GM21723 (cell line): ENCODE data around the gene ADGB.
"Not testable (repeated sequence)": the region's sequence is repeated elsewhere in the genome, so short reads cannot be mapped to it uniquely, and the experiment has no call there.

ENCODE experiments used
- ATAC-seq: cut with Tn5 transposase; IDR thresholded peaks from one replicate; pipeline ENCODE4 v1.9.1; 2021; ENCODE audit warnings: mild to moderate bottlenecking, moderate library complexity; ENCODE audit not compliant: unreplicated experiment

Gene ADGB

GRCh38 chr6:146598772-146599405, at the start of gene ADGB:
ADGB (plus strand) TSS chr6:146598972; CDS start chr6:146599041, 69 bp downstream.
- ATAC-seq: no peak

GRCh38 chr6:146550911-146551310, 47.9 kb upstream of the ADGB start:
- ATAC-seq: no peak

GRCh38 chr6:146551545-146551944, 47.2 kb upstream of the ADGB start:
- no peak for ATAC-seq

- no peak for ATAC-seq
Observed at GRCh38 chr6:146553377-146554135, 45.2 kb upstream of the ADGB start.

GRCh38 chr6:146560607-146561006, 38.2 kb upstream of the ADGB start:
- ATAC-seq: no peak

GRCh38 chr6:146566661-146567060, 32.1 kb upstream of the ADGB start:
- ATAC-seq: not testable (repeated sequence)

GRCh38 chr6:146568619-146569018, 30.2 kb upstream of the ADGB start:
- ATAC-seq: not testable (repeated sequence)

GRCh38 chr6:146574211-146574610, 24.6 kb upstream of the ADGB start:
- ATAC-seq: no peak

GRCh38 chr6:146578054-146578453, 20.7 kb upstream of the ADGB start:
- ATAC-seq: no peak

GRCh38 chr6:146581968-146582367, 16.8 kb upstream of the ADGB start:
- no peak for ATAC-seq

- ATAC-seq: no peak
Observed at GRCh38 chr6:146582857-146583256, 15.9 kb upstream of the ADGB start.

- ATAC-seq: no peak
Observed at GRCh38 chr6:146583966-146584365, 14.8 kb upstream of the ADGB start.

- ATAC-seq: no peak
Observed at GRCh38 chr6:146587459-146587858, 11.3 kb upstream of the ADGB start.

- no peak for ATAC-seq
Observed at GRCh38 chr6:146590492-146590891, 8.3 kb upstream of the ADGB start.

GRCh38 chr6:146592451-146592850, 6.3 kb upstream of the ADGB start:
- ATAC-seq: no peak

GRCh38 chr6:146593986-146594385, 4.8 kb upstream of the ADGB start:
- no peak for ATAC-seq

- ATAC-seq: no peak
Observed at GRCh38 chr6:146594495-146594894, 4.3 kb upstream of the ADGB start.

- no peak for ATAC-seq
Observed at GRCh38 chr6:146595972-146596731, 2.6 kb upstream of the ADGB start.

- ATAC-seq: no peak
Observed at GRCh38 chr6:146601352-146601751, 2.6 kb downstream of the ADGB start.

- ATAC-seq: no peak
Observed at GRCh38 chr6:146602526-146602925, 3.8 kb downstream of the ADGB start.

- ATAC-seq: no peak
Observed at GRCh38 chr6:146613947-146614346, 15.2 kb downstream of the ADGB start.

GRCh38 chr6:146620655-146621054, 21.9 kb downstream of the ADGB start:
- no peak for ATAC-seq
